Measurements from ENCODE around the gene SPTBN4.

Gene SPTBN4

GRCh38 chr19:40442328-40443130, 24.3 kb upstream of the SPTBN4 start:
- no peak for TF ChIP-seq CTCF (IDR thresholded peaks at IDR 0.05; ENCODE audit: low read depth, low read length)
- peak overlapping the region; percentile 100 for H3K4me3 ChIP-seq (ENCODE audit: low read depth, low read length)
- no peak for DNase-seq (ENCODE audit: low read depth, low spot score)
- in situ Hi-C loops (cut with HindIII; ENCODE audit: low sequenced_read_pairs) = no loop called here

DNA sequence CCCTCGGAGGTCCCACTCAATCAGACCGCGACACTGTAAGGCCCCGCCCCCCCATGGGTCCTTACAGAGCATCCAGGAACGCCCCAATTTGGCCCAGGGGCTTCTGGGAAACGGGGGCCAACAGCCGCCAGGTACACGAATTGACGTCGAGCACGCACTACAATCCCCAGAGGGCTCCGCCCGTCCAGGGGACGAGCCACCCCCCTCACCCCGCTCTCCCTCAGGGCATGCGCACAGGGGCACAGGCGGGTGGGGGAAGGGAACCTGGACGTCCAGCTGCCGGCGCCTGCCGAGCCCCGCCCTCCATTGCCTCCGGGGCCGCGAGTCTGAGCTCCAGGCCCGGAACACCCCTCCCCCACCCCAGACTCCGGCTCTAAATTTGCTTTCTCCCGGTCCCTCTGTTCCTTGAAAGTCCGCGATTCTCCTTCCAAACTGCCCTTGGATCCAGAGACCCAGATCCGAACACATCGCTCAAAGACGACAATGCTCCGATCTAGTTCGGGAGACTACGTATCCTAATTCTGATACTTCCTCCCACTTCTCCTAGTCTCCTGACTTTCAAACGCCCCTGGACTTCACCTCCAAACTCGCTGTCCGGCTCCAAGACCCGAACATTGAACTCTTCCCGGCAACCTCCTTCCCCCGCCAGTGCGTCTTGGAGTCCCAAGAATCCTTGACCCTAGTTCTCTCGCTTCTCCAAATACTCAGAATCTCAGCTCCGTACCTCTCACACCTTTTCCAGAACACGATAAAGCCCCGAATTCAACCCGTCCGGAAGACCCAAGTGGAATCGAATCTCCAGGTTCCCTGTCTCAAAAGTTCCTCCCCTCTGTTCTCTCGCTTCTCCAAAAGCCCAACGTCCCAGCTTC, 23.4 kb upstream of the SPTBN4 start:
- in situ Hi-C loops (cut with HindIII; ENCODE audit: low sequenced_read_pairs) = no loop called here
- DNase-seq (ENCODE audit: low read depth, low spot score) = peak; percentile 100
- H3K4me3 ChIP-seq (ENCODE audit: low read depth, low read length) = peak overlapping the region; percentile 100
- TF ChIP-seq CTCF (IDR thresholded peaks at IDR 0.05; ENCODE audit: low read depth, low read length) = no peak

- peak; percentile 97 for DNase-seq (ENCODE audit: low read depth, low spot score)
- peak within 1 kb of the TSS; percentile 100 for H3K4me3 ChIP-seq (ENCODE audit: low read depth, low read length)
- in situ Hi-C loops (cut with HindIII; ENCODE audit: low sequenced_read_pairs) = no loop called here
- TF ChIP-seq CTCF (IDR thresholded peaks at IDR 0.05; ENCODE audit: low read depth, low read length) = no peak
Measured at GRCh38 chr19:40444000-40444824, 22.6 kb upstream of the SPTBN4 start, which contains the start of gene SERTAD3. SERTAD3 (minus strand) TSS chr19:40444335; CDS start chr19:40442080, 2,255 bp downstream.

- DNase-seq (ENCODE audit: low read depth, low spot score) = no peak
- in situ Hi-C loops (cut with HindIII; ENCODE audit: low sequenced_read_pairs) = no loop called here
- peak; percentile 35 for TF ChIP-seq CTCF (IDR thresholded peaks at IDR 0.05; ENCODE audit: low read depth, low read length)
- H3K4me3 ChIP-seq (ENCODE audit: low read depth, low read length) = peak overlapping the region; percentile 100
Measured at GRCh38 chr19:40444825-40445312, 21.9 kb upstream of the SPTBN4 start.

GRCh38 chr19:40445780-40446262, 21.0 kb upstream of the SPTBN4 start:
- TF ChIP-seq CTCF (IDR thresholded peaks at IDR 0.05; ENCODE audit: low read depth, low read length) = no peak
- in situ Hi-C loops (cut with HindIII; ENCODE audit: low sequenced_read_pairs) = no loop called here
- no peak overlapping the region for H3K4me3 ChIP-seq (ENCODE audit: low read depth, low read length)
- no peak for DNase-seq (ENCODE audit: low read depth, low spot score)

Data from astrocyte of the spinal cord (primary cell).